OCI-LY1 (cell line): ENCODE data around the gene SHISA5.

Experiments
- H2AFZ ChIP-seq: fragments of 200-600 bp; sonication (generic), shearing (Covaris generic); 2 replicates; pipeline ENCODE4 v1.6.0; 2014; ENCODE audit warnings: antibody characterized with exemption, mild to moderate bottlenecking, low read length
- H3F3A ChIP-seq: fragments of 200-600 bp; sonication (generic), shearing (Covaris generic); 2 replicates; pipeline ENCODE4 v1.6.0; 2014; ENCODE audit warnings: mild to moderate bottlenecking, antibody characterized with exemption, low read length, moderate library complexity; ENCODE audit not compliant: insufficient read depth
- H3K27ac ChIP-seq: fragments of 200-600 bp; sonication (generic); 2 replicates; pipeline ENCODE4 v1.5.1; 2014; ENCODE audit warnings: low read length, mixed run types, mild to moderate bottlenecking, low read depth; ENCODE audit not compliant: poor library complexity, severe bottlenecking
- H3K27me3 ChIP-seq: fragments of 200-600 bp; sonication (generic); 2 replicates; pipeline ENCODE4 v1.6.0; 2014; ENCODE audit warnings: antibody characterized with exemption, mild to moderate bottlenecking, low read length, moderate library complexity; ENCODE audit not compliant: insufficient read depth
- H3K36me3 ChIP-seq: fragments of 200-600 bp; sonication (generic); 2 replicates; pipeline ENCODE4 v1.6.1; 2014; ENCODE audit warnings: mild to moderate bottlenecking, antibody characterized with exemption, low read length, moderate library complexity, mixed read lengths; ENCODE audit not compliant: insufficient read depth
- H3K4me1 ChIP-seq: fragments of 200-600 bp; sonication (generic); 2 replicates; pipeline ENCODE4 v1.5.1; 2014; ENCODE audit warnings: mild to moderate bottlenecking, low read length, moderate library complexity; ENCODE audit not compliant: insufficient read depth, severe bottlenecking
- H3K4me2 ChIP-seq: fragments of 200-600 bp; sonication (generic), shearing (Covaris generic); 2 replicates; pipeline ENCODE4 v1.6.1; 2014; ENCODE audit warnings: low read length
- H3K4me3 ChIP-seq: fragments of 200-600 bp; sonication (generic); 2 replicates; pipeline ENCODE4 v1.5.1; 2014; ENCODE audit warnings: low read length, low read depth, mild to moderate bottlenecking, mixed read lengths; ENCODE audit not compliant: poor library complexity, severe bottlenecking
- H3K79me2 ChIP-seq: fragments of 200-600 bp; shearing (Covaris generic); 2 replicates; pipeline ENCODE4 v1.6.1; 2016; ENCODE audit warnings: mixed run types, low read length, mixed read lengths; ENCODE audit not compliant: insufficient read depth
- H3K9ac ChIP-seq: fragments of 200-600 bp; sonication (generic), shearing (Covaris generic); 2 replicates; pipeline ENCODE4 v1.6.1; 2014; ENCODE audit warnings: mild to moderate bottlenecking, low read length, mixed read lengths
- H3K9me2 ChIP-seq: fragments of 200-600 bp; sonication (generic), shearing (Covaris generic); 2 replicates; pipeline ENCODE4 v1.6.1; 2014; ENCODE audit warnings: low read depth, mild to moderate bottlenecking, low read length, mixed read lengths
- H3K9me3 ChIP-seq: fragments of 200-600 bp; shearing (Covaris generic); 2 replicates; pipeline ENCODE4 v1.6.1; 2014; ENCODE audit warnings: low read length, mixed read lengths
- H4K20me1 ChIP-seq: fragments of 200-600 bp; sonication (generic), shearing (Covaris generic); 2 replicates; pipeline ENCODE4 v1.6.0; 2016; ENCODE audit warnings: mild to moderate bottlenecking, low read length; ENCODE audit not compliant: insufficient read depth
- CTCF ChIP-seq: fragments of 200-600 bp; sonication (generic), shearing (Covaris generic); IDR thresholded peaks from 2 replicates; pipeline ENCODE4 v1.5.1; 2017; ENCODE audit warnings: mild to moderate bottlenecking, antibody characterized with exemption, low read length, moderate library complexity, mixed read lengths
- EZH2 ChIP-seq: fragments of 200-600 bp; sonication (generic), shearing (Covaris generic); IDR thresholded peaks from 2 replicates; pipeline ENCODE4 v1.8.0; 2017; ENCODE audit warnings: borderline replicate concordance, mixed run types, mild to moderate bottlenecking, antibody characterized with exemption, low read length, moderate library complexity, mixed read lengths

The SHISA5 gene

DNA sequence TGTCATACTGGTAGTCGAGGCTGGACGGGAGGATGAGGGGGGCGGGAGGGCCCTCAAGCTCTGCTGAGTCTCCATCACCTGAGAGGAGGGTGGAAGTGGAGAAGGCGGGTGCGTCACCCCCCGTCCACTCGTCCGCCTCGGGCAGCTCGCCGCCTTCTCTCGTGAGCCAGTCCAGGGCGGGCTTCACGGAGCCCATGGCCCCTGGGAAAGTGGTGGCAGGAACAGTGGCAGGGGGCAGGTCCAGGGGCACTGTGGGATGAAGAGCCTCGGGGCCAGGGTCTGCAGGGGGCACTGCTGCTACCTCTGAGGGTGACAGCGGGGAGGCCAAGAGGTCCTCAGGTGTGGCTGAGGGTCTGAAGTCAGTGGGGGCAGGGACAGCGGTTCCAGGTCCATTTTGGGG is 84.4 kb downstream of the SHISA5 start:
- no peak overlapping the region for H3K27ac ChIP-seq
- no peaks in the 10 kb centered on the region for H3K36me3 ChIP-seq
- no peaks in the 10 kb centered on the region for H3K4me1 ChIP-seq
- H3K9me2 ChIP-seq = no peaks in the 10 kb centered on the region
- no peaks in the 10 kb centered on the region for H3F3A ChIP-seq
- H3K27me3 ChIP-seq = peaks cover 6% of the 10 kb centered on the region
- H4K20me1 ChIP-seq = no peaks in the 10 kb centered on the region
- H3K9ac ChIP-seq = no peak overlapping the region
- TF ChIP-seq CTCF = no peak
- no peak for TF ChIP-seq EZH2
- H3K4me3 ChIP-seq = no peak overlapping the region
- H3K79me2 ChIP-seq = no peaks in the 10 kb centered on the region
- H2AFZ ChIP-seq = no peak overlapping the region
- no peak overlapping the region for H3K4me2 ChIP-seq
- no peaks in the 10 kb centered on the region for H3K9me3 ChIP-seq

DNA sequence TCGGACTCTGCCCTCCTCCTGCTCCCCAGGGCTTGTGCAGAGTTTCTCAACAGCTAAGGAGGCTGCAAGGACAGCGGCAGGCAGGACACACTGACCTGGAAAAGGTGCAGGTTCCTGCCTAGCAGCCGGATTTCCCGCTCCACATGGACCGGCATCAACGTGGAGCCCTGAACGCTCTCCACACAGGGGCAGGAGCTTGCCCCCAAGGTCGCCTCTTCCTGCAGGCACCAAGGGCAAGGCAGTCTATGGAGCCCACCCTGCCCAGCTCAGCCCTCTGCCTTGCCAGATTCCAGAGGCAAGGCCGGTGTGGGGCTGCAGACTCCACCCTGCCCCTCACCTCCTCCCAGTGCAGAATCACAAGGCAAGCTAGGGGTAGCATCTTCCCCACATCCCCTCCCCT is 84.8 kb downstream of the SHISA5 start:
- Histone ChIP-seq H3K9ac (no peak overlapping the region), H3K4me3 (no peak overlapping the region), H3K36me3 (no peaks in the 10 kb centered on the region), H2AFZ (no peak overlapping the region), H3K27ac (no peak overlapping the region), H3K79me2 (no peaks in the 10 kb centered on the region), H3K4me1 (no peaks in the 10 kb centered on the region), H3F3A (no peaks in the 10 kb centered on the region), H3K4me2 (no peak overlapping the region), H3K9me2 (no peaks in the 10 kb centered on the region), H3K9me3 (no peaks in the 10 kb centered on the region), H4K20me1 (no peaks in the 10 kb centered on the region), H3K27me3 (peaks cover 6% of the 10 kb centered on the region)
- TF ChIP-seq CTCF (no peak), EZH2 (no peak)

DNA sequence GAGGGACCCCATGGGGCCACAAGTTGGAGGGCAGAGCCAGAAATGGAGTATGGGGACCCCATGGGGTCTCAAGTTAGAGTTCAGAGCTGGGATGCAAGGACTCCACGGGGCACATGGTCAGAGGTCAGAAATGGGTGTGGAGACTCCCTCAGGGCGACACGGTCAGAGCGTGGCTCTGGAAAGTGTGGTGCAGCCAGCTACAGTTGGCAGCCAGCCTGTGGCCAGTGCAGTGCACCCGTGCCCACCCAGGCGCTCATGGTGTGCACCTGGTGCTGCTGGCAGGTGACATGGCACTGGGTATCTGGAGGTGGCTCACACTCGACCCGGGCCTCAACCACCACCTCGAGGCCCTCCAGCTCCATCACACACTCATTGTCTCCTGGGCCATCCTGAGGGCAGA is 85.3 kb downstream of the SHISA5 start:
- Histone ChIP-seq H4K20me1 (no peaks in the 10 kb centered on the region), H3K4me3 (no peak overlapping the region), H2AFZ (no peak overlapping the region), H3K79me2 (no peaks in the 10 kb centered on the region), H3K36me3 (no peaks in the 10 kb centered on the region), H3K9me3 (no peaks in the 10 kb centered on the region), H3K9me2 (no peaks in the 10 kb centered on the region), H3K27me3 (peaks cover 6% of the 10 kb centered on the region), H3K4me2 (no peak overlapping the region), H3F3A (no peaks in the 10 kb centered on the region), H3K9ac (no peak overlapping the region), H3K4me1 (no peaks in the 10 kb centered on the region), H3K27ac (no peak overlapping the region)
- TF ChIP-seq CTCF (no peak), EZH2 (no peak)
